HG03108 (cell line): Measurements from ENCODE around the gene JAKMIP3.

Source experiments
- ATAC-seq: cut with Tn5 transposase; IDR thresholded peaks from one replicate; pipeline ENCODE4 v1.9.1; 2021; ENCODE audit warnings: moderate library complexity; ENCODE audit not compliant: unreplicated experiment

JAKMIP3 gene

DNA sequence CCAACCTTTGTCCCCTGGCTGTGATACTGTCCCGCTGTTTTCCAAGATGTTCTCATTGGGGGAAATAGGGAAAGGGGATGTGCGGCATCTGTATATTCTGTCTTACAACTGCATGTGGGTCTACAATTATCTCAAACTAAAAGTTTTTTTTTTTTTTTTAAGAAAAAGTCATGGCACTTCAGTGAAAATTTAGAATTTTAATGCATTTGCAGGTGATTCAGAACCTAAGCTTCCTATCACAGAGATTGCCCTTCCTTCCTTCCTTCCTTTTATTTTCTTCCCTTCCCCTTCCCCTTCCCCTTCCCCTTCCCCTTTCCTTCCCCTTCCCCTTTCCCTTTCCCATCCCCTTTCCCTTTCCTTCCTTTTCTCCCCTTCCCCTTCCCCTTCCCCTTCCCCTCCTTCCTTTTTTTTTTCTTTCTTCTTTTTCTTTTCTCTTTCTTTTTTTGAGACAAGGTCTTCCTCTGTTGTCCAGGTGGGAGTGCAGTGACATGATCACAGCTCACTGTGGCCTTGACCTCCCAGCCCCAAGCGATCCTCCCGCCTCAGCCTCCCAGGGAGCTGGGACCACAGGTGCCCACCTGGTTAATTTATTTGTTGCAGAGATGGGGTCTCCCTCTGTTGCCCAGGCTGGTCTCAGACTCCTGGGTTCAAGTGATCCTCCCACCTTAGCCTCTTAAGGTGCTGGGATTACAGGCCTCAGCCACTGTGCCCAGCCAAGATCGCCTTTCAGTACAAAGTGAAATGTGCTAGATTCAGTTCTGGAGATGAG, 32.0 kb downstream of the JAKMIP3 start:
- ATAC-seq, result no peak

DNA sequence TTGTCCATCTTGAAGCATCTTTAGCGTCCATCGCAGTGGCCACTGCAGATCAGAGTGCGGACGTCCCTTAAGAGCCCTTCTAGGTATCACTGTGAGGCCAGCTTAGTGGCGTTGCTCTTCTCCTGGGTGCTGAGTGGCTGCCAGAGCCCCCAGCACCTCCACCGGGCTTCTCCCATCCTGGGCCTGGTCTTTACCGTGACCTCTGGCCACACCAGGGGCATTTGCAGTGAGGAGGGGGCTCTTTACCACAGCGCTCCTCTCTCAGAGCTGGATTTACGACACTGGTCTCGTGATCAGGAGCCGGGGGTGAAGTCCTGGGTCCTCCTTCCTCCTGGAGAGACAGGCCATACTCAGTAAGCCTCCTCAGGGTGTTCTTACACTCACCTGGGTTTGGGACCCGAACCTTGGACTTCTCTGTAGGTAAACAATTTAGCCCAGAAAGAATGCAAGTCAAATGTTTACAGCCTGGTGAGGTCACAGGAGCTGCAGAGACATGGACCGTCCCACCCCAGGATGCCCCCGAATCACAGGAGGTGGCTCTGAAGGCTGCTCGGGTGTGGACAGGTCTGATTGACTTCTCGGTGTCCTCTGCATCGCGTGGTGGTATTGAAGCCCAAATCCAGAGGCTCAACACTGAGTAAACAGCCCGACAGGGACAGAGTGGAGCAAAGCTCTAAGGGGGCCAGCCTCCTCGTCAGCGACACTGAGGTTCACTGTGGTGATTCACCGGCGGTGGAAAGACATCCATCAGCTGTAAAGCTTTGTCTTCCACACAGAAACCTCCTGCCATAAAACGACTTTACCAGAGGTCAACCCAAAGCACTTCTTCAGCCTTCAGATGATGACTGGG, 33.0 kb downstream of the JAKMIP3 start:
- no peak for ATAC-seq

DNA sequence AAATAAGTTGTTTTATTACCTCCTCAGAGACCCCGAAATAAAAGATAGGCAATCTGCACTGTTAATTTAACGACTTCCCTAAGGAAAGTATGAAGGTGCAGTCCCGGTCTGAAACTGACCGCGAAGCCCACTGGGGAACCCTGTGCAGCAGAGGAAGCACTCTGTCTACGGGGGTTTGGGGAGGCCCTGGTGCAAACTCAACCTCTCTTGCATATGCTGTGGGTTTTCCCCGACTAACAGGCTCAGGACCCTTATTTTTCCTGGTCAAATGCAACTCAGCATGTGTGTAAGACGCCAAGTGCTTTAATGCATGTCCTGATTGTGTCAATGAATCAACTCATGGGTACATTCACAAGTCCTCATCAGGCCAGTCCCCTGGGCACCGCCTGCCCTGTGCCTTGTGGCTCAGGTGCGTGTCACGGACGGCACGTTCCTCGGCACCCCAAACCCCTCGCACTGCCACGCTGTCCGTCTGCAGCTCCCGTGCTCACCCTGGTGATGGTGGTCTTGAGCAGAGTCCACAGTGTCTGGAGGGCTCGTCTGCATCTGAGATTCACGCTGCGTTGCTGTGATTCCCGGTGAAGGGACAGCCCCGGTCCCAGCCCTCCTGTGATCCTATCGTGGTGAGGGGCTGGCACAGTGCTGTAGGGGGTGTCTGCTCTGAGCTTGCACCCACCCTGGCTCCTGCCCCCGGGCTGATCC, 33.8 kb downstream of the JAKMIP3 start:
- no peak for ATAC-seq

DNA sequence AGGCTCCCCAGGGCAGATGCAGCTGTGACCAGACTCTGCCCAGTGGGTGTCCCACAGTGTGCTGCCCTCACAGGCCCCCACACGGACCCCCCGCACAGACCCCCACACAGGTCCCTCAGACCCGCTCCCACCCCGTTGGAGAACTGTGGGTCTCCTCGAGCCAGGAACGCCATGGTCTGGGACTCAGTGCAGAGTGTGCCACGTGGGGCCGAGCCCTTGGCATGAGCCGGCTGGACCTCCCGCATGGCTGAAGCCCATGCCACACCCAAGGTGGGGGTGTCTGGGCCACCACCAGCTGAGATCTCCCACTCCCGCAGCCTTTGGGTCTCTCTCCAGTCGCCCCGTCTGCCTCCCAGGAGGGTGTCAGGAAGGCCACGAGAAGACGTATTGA, 34.3 kb downstream of the JAKMIP3 start:
- ATAC-seq, result no peak

- ATAC-seq, result no peak
Observed at GRCh38 chr10:132100556-132101349, 35.0 kb downstream of the JAKMIP3 start.

- no peak for ATAC-seq
Observed at GRCh38 chr10:132101529-132101928, 35.8 kb downstream of the JAKMIP3 start.

DNA sequence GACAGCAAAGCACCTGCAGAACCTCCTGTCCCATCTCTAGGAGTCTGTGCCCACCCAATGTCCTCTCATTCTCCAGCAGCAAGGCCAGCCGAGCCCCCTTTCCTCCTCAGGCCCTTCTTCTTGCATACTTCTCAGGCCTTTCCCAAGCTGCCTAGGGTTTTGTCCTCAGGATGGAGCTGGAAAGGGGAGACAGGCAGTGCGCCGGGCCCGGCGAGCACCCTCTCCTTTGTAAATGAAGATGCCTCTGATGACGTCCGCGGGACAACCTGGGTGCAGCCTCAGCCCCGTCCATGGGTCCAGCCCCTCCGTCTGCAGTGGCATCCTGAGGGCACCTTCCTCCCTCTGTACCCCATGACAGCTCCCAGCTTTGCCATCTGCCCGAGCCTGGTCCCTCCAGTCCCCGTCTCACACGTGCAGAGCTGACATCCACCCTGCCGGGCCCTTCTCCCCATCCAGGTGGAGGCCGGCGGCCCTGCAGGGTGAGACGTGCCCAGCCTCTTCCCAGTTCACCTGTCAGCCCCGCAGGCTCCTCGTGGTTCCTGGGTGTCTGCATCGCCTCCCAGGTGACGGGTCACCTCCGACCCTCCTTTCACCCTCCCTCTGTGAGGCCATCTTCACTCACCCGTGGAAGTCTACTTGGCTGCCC, 36.4 kb downstream of the JAKMIP3 start:
- no peak for ATAC-seq

GRCh38 chr10:132102717-132103110, 37.0 kb downstream of the JAKMIP3 start:
- no peak for ATAC-seq

DNA sequence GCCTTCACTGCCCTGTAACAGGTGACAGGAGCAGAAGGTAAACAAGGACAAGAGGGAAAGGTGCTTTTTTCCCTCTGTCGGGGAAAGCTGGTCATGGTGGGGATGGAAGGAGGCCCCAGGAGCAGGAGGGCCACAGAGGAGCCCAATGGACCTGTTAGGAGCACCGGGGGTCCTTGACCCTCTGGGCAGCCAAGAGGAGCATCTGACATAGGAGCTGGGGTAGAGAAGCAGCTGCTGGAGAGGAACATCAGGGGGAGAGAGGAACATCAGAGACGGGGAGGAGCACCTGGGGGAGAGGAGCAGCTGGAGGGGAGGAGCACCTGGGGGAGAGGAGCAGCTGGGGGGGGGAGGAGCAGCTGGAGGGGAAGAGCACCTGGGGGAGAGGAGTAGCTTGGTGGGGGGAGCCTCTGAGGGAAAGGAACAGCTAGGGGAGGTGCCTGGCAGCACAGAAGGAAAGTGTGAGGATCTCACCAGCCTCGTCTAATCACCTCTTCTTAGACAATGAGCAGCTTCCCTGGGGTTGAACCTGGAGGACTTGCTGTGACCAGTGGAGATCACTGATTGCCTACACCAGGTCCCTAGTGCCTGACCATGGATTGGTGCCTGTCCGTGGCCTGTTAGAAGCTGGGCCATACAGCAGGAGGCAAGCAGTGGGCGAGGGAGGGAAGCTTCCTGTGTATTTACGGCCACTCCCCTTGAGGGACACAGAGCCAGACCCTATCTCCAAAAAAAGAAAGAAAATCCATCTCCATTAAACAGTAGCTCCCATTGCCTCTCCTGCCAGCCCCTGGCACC, 37.6 kb downstream of the JAKMIP3 start:
- no peak for ATAC-seq

- ATAC-seq, result no peak
Observed at GRCh38 chr10:132104062-132104461, 38.3 kb downstream of the JAKMIP3 start.

GRCh38 chr10:132104471-132105301, 38.9 kb downstream of the JAKMIP3 start:
- ATAC-seq, result no peak

DNA sequence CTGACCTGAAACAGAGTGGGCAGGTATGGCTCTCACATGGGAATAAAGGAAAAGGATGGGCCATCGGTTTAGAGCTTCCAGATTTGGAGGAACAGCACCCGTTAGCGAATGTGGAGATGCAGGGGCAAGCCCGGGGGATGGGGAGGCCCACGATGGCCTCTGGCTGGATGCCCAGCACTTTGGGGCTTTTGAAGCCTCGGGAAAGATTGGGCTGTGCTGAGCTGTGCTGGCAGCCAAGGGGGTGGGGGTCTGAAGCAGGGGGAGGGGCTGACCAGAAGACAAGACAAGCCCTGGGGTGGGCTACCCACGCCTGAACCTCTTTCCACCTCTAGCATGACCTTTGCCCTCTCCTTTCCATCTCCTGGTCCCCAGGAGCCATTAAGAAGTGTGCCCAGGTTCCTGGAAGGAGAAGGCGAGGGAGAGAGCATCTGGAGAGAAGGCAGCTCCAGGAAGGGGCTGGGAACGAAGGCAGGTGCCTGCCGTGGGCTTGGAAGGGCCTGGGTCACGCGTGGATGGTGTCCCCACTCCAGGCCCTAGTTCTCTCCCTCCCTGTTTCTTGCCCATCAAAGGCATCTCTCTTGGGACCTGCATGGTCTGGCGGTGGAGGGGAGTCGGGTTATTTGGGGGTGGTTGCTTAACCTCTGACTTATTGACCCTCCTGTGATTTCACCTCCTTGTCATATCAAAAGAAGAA, 39.7 kb downstream of the JAKMIP3 start:
- ATAC-seq, result no peak

DNA sequence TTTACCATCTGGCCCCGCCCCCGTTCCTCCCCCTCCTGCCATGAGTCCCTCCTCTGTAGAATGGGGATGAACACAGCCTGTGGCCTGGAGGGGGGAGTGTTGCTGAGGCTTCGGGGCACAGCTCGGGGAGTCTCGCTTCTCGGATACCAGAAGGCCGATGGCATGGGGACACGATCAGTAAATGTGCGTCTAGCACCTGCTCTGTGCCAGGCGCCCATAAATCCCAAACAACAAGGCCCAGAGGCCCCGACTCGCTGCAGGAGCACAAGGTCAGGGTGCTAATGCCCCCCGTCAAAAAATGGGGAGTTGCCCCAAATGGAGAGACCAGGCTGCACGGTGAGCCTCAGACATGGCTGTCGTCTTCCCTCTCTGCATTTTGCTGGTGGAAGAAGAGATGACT, 40.7 kb downstream of the JAKMIP3 start:
- no peak for ATAC-seq

DNA sequence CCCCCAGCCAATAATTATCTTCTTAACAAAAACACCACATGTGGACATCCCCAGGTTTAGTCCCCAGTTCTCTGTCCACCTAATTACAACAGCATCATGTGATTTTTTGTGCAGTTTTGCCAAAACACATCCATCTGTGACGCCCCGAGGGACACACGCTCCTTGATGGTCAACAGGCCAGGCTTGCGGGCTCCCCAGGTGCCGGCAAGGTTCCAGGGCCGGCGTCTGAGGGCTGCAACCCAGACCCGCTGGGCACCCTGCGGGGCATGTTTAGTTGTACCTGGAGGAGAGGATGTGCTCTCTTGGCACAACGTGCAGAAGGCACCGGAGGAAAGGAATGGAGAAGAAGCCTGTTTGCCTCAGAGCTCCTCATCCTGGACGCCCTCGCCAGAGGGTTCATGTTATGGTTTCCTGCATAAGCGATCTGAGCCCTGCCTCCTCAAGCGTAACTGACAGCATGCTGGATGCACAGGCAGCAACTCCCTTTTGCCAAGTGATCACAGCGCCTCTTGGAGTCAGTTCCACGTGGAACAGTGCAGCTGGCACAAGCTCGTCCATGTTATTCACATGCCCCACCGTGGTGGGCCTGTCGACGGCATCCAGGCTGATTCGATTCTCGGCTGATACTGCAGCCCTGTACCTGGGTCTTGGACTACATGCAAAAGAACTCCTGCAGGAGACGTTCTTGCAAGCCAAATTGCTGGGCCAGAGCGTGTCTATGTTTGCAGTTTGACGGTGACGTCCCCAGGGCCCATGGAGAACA, 41.6 kb downstream of the JAKMIP3 start:
- no peak for ATAC-seq

GRCh38 chr10:132107949-132108877, 42.5 kb downstream of the JAKMIP3 start:
- no peak for ATAC-seq
